Duodenal mucosa (tissue), 2 donors: ENCODE data around the gene NOB1.

Experiments used
- H3K27ac ChIP-seq: one replicate; pipeline ENCODE4 v1.7.0; 2013; ENCODE audit warnings: low read depth, low read length
- H3K27me3 ChIP-seq, 2 donors: one replicate each; pipeline ENCODE4 v1.7.0; 2013; ENCODE audit warnings: low read length in 2 of 2, control low read depth in 1 of 2; ENCODE audit not compliant: insufficient read depth in 2 of 2, control insufficient read depth in 1 of 2
- H3K36me3 ChIP-seq, 2 donors: one replicate each; pipeline ENCODE4 v1.7.0; 2013; ENCODE audit warnings: low read length in 2 of 2, control low read depth in 1 of 2; ENCODE audit not compliant: insufficient read depth in 2 of 2, control insufficient read depth in 1 of 2
- H3K4me1 ChIP-seq, 2 donors: one replicate each; pipeline ENCODE4 v1.7.0; 2013; ENCODE audit warnings: low read length in 2 of 2, control low read depth in 1 of 2; ENCODE audit not compliant: insufficient read depth in 2 of 2, control insufficient read depth in 1 of 2
- H3K4me3 ChIP-seq, 2 donors: one replicate each; pipeline ENCODE4 v1.7.0; 2013; ENCODE audit warnings: low read length in 2 of 2, low read depth in 1 of 2
- H3K9ac ChIP-seq, 2 donors: one replicate each; pipeline ENCODE4 v1.7.0; 2013; ENCODE audit warnings: low read length in 2 of 2, low read depth in 1 of 2
- H3K9me3 ChIP-seq, 2 donors: one replicate each; pipeline ENCODE4 v1.7.0; 2013; ENCODE audit warnings: low read length in 2 of 2, control low read depth in 1 of 2; ENCODE audit not compliant: control insufficient read depth in 1 of 2

Gene NOB1

DNA sequence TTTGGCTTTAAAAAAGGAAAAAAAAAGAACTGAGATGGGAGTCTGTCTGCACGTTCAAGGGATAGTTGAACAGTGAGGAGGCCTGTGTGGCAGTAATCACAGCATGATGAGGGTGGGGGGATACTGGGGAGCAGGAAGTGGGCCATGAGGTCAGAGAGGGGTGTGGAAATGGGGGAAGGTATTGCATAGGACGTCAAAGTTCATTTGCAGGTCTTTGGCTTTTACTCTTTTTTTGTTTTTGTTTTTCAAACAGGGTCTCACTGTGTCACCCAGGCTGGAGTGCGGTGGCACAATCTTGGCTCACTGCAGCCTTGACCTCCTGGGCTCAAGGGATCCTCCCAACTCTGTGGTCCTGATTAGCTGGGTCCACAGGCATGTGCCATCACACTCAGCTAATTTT, 26.4 kb upstream of the NOB1 start:
- peaks cover 3 to 28% of the 10 kb centered on the region in 2 donors for H3K36me3 ChIP-seq
- no peaks in the 10 kb centered on the region for H3K4me1 ChIP-seq
- peaks cover under 1 to 3% of the 10 kb centered on the region in 2 donors for H3K9me3 ChIP-seq
- H3K9ac ChIP-seq, result no peak overlapping the region
- H3K27me3 ChIP-seq, result no peaks in the 10 kb centered on the region
- no peak overlapping the region for H3K4me3 ChIP-seq
- H3K27ac ChIP-seq, result no peak overlapping the region

DNA sequence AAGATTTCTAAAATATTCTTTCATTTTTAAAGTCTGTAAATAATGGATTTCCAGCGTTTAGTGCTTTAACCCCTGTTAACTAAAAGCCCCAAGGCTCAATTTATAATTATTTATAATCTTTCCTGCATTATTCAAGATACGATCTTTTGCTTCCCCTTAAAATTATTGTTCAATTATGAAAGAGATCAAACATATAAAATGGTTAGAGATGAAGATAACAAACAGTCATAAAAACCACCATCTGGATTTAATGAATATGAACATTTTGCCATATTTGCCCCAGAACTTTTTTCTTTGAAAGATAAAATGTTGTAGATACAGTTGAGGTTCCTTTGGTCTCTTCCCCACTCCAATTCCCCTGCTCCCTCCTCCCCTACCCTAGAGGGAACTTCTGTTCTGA, 25.0 kb upstream of the NOB1 start:
- Histone ChIP-seq H3K27me3 (no peaks in the 10 kb centered on the region), H3K27ac (no peak overlapping the region)

DNA sequence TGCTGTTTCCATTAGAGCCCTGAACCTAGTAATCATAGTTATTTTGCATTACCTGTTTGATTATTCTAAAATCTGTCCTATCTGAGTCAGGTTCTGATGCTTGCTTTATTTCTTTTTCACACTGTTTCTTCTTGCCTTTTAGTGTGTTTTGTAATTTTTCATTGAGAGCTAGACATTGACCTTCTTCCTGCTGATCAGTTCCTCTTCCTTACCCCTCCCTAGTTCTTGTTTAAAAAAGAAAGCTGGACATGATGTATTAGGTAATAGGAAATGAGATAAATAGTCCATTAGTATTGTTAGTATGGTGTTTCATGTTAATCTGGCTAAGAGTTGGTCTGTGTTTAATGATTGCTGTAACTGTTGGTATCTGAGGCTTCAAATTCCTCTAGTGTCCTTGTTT, 20.8 kb upstream of the NOB1 start:
- Histone ChIP-seq H3K36me3 (peaks cover 3 to 15% of the 10 kb centered on the region in 2 donors), H3K9ac (no peak overlapping the region), H3K4me3 (no peak overlapping the region), H3K27me3 (no peaks in the 10 kb centered on the region), H3K27ac (no peak overlapping the region), H3K4me1 (peaks cover 11 to 13% of the 10 kb centered on the region in 2 donors), H3K9me3 (peaks cover 3 to 7% of the 10 kb centered on the region in 2 donors)

More for the DNA sequence above, 25.0 kb upstream of the NOB1 start:
- peaks cover 3 to 7% of the 10 kb centered on the region in 2 donors for H3K9me3 ChIP-seq
- H3K4me1 ChIP-seq, result peaks cover 0 to 6% of the 10 kb centered on the region in 2 donors
- H3K4me3 ChIP-seq, result no peak overlapping the region
- peaks cover 3 to 35% of the 10 kb centered on the region in 2 donors for H3K36me3 ChIP-seq
- H3K9ac ChIP-seq, result no peak overlapping the region

DNA sequence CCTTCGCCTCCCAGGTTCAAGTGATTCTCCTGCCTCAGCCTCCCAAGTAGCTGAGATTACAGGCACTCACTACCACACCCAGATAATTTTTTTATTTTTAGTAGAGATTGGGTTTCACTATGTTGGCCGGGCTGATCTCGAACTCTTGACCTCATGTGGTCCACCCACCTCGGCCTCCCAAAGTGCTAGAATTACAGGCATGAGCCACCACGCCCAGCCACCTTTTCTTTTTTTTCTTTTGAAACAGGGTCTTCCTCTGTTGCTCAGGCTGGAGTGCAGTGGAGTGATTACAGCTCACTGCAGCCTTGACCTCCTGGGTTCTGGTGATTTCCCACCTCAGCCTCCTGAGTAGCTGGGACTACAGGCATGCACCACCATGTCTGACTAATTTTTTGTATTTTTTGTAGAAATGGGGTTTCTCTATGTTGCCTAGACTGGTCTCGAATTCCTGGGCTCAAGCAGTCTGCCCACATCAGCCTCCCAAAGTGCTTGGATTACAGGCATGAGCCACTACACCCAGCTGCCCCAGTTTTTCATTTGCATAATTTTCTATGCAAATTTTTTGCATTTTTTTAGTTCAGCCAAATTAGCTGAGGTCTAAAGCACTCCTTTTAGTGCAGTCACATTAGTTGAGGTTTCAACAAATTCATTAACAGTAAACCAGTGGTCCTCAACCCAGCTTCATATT, 18.7 kb upstream of the NOB1 start:
- no peak overlapping the region for H3K9ac ChIP-seq
- H3K36me3 ChIP-seq, result peaks cover 3 to 11% of the 10 kb centered on the region in 2 donors
- H3K9me3 ChIP-seq, result peaks cover 3 to 7% of the 10 kb centered on the region in 2 donors
- no peak overlapping the region for H3K4me3 ChIP-seq
- H3K4me1 ChIP-seq, result peaks cover 11 to 13% of the 10 kb centered on the region in 2 donors
- H3K27ac ChIP-seq, result no peak overlapping the region
- no peaks in the 10 kb centered on the region for H3K27me3 ChIP-seq

DNA sequence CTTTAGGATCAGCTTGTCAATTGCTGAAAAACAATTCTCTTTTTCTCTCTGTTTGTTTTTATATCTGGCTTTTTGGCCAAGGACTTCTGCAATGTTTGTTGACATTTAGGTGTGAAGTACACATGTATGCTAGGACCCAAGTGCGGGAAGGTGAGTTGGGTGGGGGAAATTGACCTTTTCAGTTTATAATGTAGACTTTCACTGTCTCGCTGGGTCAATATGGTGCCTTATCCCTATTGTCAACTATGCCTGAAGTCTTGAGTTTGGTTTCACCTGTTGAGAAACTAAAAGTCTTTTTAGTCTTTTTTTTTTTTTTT, 16.9 kb upstream of the NOB1 start:
- Histone ChIP-seq H3K4me1 (peaks cover 16 to 21% of the 10 kb centered on the region in 2 donors), H3K9me3 (peaks cover 3 to 7% of the 10 kb centered on the region in 2 donors), H3K27ac (no peak overlapping the region), H3K4me3 (no peak overlapping the region), H3K36me3 (peaks cover 0 to 9% of the 10 kb centered on the region in 2 donors), H3K9ac (no peak overlapping the region), H3K27me3 (no peaks in the 10 kb centered on the region)

DNA sequence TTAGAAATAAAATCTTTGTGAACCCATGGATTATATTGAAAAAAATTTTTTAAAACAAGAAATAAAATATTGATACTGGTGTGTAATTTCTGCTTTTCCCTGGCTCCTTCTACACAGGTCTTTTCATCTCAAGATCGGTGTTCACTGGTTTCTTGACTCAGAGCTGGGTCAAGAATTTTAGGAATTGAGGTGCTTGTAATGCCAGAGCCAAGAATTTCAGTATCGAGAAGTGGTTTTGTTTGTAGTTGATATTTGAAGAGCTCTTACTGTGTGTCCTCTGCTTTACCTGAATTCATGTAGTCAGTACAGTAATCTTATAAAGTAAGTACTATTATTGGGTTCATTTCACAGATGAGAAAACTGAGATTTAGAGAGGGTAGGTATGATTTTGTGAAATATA, 14.7 kb upstream of the NOB1 start:
- Histone ChIP-seq H3K27ac (no peak overlapping the region), H3K9ac (no peak overlapping the region), H3K4me1 (peaks cover 16% of the 10 kb centered on the region in 2 donors), H3K27me3 (no peaks in the 10 kb centered on the region), H3K4me3 (no peak overlapping the region), H3K9me3 (no peaks in the 10 kb centered on the region), H3K36me3 (no peaks in the 10 kb centered on the region)

DNA sequence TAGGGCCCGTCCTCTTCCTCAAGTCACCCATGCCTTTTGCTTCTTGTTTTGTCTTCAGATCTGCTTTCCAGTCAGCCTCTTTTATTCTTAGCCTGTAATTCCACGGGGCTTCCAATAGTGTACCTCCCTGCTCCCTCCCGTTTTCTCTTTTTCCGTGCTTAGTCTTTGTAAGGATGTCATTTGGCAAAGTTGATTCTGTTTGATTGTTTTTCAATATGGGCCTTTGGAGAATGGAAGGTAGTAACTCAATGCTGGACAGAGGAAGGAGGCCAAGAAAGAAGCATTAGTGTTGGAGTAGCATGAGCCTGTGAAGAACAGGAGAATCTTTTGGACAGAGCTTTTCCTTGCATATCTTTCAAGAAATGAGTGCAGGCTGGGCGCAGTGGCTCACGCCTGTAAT, 13.9 kb upstream of the NOB1 start:
- Histone ChIP-seq H3K36me3 (no peaks in the 10 kb centered on the region), H3K27me3 (no peaks in the 10 kb centered on the region), H3K4me1 (peaks cover 18 to 20% of the 10 kb centered on the region in 2 donors), H3K9me3 (no peaks in the 10 kb centered on the region), H3K4me3 (no peak overlapping the region), H3K27ac (no peak overlapping the region), H3K9ac (no peak overlapping the region)

DNA sequence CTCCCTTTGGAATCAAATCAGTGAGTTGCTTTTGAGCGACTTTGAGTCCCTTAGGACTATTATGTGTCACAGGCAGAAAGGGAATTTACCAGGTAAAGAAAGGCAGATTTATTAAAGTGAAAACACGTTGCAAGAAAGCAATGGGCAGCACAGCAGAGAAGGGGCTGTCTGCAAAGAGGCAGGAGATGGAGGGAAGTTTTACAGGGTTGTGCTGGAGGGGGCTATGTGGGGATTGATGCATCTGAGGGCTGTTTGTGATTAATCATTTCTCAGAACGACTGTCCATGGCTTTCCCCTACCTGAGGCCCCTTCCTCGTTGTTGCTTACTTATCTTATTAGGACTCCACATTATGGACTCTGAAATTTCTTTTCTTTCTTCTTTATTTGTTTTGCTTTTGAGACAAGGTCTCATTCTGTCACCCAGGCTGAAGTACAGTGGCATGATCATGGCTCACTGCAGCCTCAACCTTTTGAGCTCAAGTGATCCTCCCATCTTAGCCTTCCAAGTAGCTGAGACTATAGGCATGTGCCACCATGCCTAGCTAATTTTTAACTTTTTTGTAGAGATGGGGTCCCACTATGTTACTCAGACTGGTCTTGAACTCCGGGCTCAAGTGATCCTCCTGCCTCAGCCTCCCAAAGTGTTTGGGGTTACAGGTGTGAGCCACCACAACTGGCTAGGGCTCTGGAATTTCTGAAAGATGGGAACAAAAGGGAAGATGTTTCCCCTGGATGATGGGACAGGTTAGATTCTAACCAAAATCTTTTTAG, 12.9 kb upstream of the NOB1 start:
- H3K4me3 ChIP-seq, result no peak overlapping the region
- no peak overlapping the region for H3K27ac ChIP-seq
- H3K4me1 ChIP-seq, result peaks cover 21 to 23% of the 10 kb centered on the region in 2 donors
- no peaks in the 10 kb centered on the region for H3K27me3 ChIP-seq
- H3K9ac ChIP-seq, result no peak overlapping the region
- H3K36me3 ChIP-seq, result no peaks in the 10 kb centered on the region
- H3K9me3 ChIP-seq, result no peaks in the 10 kb centered on the region

DNA sequence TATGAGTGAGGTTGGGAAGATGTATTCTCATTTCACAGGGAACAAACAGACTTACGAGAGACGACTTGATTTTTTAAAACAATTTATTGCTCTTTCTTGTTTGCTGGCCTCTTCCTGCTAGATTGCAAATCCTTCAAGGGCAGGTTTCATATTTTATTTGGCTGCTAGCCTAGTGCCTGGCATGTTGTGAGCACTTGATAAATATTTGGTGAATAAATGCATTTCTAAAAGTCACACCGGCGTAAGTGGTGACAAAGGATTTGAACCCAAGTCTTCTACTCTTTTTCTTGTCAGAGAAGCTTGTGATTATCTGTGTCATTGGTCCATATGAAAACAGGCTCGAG, 8.8 kb upstream of the NOB1 start:
- Histone ChIP-seq H3K27ac (no peak overlapping the region), H3K9ac (peak overlapping the region; percentile 79 to 99)

DNA sequence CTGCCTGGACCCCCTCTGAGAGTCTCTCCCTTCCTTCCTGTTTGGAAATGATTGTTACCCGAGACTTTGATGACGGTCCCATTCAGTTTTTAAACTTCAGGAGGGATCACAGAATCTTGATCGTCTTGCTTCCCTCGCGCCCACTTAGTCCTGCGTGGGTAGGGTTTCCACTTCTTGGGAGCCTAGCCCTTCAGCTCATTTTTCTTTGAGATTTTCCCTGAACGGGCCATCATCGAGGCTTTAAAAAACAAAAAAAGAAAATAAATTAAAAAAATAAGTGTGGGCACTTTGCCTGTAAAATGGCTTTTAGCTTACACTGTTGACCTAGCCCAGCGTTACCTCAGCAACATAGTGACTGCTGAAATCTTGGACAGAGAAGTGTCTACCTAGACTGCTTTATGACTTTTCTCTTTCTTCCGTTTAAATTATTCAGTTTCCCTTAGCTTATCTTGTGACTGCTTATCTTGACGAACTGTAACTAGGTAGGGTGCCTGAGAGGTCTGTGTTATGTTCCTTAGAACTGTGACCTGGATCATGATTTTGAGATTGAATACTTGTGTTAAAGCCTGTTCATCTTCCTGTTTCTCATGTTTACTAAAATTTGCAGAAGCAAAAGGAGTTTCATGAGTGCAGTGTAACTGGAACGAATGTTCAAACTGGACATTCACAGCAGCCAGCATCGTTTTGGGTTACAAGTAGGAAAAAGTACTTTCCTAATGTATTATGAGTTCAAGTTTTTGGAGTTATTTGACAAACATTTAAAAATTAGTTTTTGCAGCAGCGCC, 8.3 kb upstream of the NOB1 start:
- H3K4me3 ChIP-seq, result peak overlapping the region; percentile 99
- peak overlapping the region; percentile 88 for H3K27ac ChIP-seq
- no peaks in the 10 kb centered on the region for H3K9me3 ChIP-seq
- no peaks in the 10 kb centered on the region for H3K36me3 ChIP-seq
- H3K4me1 ChIP-seq, result peaks cover 17 to 23% of the 10 kb centered on the region in 2 donors
- H3K9ac ChIP-seq, result peak overlapping the region; percentile 79 to 99
- H3K27me3 ChIP-seq, result no peaks in the 10 kb centered on the region

More for the DNA sequence above, 8.8 kb upstream of the NOB1 start:
- Histone ChIP-seq H3K27me3 (no peaks in the 10 kb centered on the region), H3K36me3 (no peaks in the 10 kb centered on the region), H3K9me3 (no peaks in the 10 kb centered on the region), H3K4me1 (peaks cover 18 to 23% of the 10 kb centered on the region in 2 donors), H3K4me3 (peak overlapping the region; percentile 99)
